GM18520 (cell line): ENCODE measurements around the gene OTUD7B.

Experiments used
- ATAC-seq: cut with Tn5 transposase; IDR thresholded peaks from one replicate; pipeline ENCODE4 v1.9.1; 2021; ENCODE audit not compliant: unreplicated experiment

OTUD7B gene

GRCh38 chr1:150003801-150004200, 6.7 kb downstream of the OTUD7B start:
- no peak for ATAC-seq

- ATAC-seq, result no peak
Observed at GRCh38 chr1:150002217-150002616, 8.3 kb downstream of the OTUD7B start.

DNA sequence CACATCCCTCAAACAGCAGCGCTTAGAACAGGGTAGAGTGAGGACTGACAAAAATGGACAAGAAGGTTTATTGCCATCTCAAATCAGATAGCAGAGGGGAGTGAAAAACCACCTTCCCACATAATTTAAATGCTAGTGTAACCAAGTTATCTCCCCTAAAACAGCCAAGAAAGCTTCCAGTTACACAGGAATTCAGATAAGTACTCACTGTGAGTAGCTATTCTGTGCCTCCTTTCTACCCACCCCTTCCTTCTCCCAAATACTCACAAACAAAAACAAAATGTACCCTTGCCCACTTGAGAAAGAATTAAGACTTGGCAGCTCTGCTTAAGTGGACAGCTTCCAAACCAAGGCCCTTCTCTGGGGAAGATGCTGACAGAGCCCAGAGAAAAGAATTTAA, 9.1 kb downstream of the OTUD7B start:
- no peak for ATAC-seq

- no peak for ATAC-seq
Observed at GRCh38 chr1:149997585-149998262, 12.8 kb downstream of the OTUD7B start.

- ATAC-seq, result no peak
Observed at GRCh38 chr1:149995927-149996326, 14.6 kb downstream of the OTUD7B start.

DNA sequence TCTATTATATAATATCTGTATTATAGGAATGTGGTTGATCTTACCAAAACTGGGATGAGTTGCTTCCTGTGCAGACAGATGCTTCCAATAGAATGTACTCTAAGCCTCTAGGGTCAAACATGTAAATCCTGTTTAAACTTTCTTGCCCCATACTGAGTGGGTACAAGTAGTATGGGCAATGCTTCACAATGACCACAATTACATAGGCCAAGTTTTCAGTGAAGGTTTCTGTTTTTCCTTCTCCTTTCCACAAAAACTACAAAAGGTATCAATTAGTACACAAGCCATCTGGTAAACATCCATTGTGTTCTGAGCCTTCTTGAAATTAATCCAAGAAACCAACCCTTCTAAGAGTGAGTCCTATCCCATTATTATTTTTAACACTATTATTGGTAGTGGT, 16.8 kb downstream of the OTUD7B start:
- ATAC-seq, result no peak

GRCh38 chr1:149993181-149993580, 17.3 kb downstream of the OTUD7B start:
- ATAC-seq, result no peak

DNA sequence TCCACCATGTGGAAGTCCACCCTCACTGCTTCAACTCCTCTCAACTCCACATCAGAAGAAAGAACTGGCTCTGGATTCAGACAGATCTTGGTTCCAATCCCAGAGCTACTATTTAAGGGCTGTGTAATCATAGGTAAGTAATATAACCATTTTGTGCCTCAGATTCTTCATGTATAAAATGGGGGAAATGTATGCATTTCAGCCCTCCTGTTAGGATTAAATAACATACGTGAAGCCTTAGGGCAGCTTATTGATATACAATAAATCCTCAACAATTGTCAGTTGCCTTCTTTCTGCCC, 23.3 kb downstream of the OTUD7B start:
- no peak for ATAC-seq

- no peak for ATAC-seq
Observed at GRCh38 chr1:149986486-149987296, 23.8 kb downstream of the OTUD7B start.

GRCh38 chr1:149979972-149980540, 30.5 kb downstream of the OTUD7B start:
- no peak for ATAC-seq

DNA sequence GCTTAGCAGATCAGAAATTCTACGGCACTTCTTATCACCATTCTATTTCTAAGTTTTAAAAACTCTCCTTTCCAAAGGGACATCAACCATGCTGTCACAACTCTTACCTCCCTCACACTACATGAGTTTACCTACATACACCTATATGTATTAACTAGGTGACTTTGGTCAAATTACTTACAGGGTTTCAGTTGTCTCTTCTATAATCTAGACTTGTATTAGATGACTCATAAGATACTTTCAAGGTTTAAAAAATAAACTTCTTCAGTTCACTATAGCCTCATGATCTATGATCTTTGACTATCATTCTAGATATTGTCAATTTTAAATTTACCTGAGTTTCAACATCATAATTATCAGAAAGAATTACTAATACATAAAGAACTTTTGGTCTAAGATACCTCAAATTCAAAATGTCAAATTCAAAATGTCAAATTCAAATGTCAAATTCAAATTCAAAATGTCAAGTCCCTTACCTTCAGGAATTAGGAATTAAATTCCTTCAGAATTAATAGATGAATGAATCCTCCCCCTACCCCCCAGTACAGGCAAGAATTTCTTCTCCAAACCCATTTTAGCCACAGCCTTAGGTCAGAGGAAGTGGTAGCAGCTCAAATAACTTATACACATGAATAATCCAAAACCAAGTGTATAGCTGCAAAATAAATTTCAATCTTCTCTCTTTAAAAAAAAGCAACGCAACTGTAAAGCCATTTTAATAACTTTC, 31.1 kb downstream of the OTUD7B start:
- ATAC-seq, result peak; percentile 40

DNA sequence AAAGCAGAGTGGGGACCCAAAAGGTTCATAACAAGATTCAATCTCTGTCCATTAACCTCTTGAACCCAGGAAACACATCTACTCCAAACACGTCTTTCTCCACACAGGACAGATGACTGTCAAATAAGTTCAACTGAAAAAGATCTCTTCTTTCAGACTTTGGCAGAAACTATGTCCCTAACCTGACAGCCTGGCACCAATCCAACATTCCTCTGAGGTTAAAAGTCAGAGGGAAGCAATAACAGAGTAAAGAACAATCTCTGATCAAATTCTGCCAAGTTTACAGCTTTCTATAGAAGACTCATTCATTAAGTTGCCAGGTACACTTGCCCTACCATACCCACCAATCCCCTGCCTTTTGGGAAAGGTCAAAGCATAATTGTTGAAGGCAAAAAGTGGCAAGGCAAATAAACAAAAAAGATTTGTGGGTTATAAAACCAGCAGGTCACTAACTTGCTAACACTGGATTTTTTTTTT, 31.9 kb downstream of the OTUD7B start:
- no peak for ATAC-seq

DNA sequence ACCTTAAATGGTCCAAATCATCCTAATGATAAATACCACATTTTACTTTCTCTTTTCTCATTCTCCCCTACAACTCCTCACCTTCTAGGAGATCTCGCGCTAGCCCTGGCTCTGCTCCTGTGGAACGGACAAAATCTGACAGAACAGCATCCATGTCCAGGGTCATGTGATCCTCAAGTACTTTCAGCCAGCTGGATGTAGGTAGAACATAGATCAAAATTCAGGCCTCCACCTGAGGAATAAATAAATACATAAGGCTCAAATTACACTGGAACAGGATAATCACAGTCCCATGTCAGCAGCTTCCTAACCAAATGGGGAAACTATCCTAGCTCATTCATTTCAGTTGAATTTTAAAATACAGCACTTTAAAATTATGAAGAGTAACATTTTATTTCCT, 33.2 kb downstream of the OTUD7B start:
- no peak for ATAC-seq

DNA sequence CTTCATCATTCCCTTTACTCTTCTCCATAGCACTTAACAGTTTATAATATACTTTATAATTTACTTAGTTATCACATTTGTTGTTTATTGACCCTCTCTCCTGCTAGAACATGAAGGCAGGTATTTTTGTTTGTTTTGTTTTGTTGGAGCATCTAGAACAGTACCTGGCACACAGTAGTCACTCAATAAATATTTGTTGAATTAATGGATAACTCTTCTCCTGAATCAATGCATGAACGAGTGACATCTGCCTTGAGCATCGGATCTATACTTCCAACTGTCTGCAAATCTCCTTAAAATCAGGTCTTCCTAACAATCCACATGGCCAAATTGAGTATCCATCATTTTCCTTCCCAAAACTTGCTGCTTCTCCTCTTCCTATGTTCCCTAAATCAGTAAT, 38.0 kb downstream of the OTUD7B start:
- no peak for ATAC-seq

DNA sequence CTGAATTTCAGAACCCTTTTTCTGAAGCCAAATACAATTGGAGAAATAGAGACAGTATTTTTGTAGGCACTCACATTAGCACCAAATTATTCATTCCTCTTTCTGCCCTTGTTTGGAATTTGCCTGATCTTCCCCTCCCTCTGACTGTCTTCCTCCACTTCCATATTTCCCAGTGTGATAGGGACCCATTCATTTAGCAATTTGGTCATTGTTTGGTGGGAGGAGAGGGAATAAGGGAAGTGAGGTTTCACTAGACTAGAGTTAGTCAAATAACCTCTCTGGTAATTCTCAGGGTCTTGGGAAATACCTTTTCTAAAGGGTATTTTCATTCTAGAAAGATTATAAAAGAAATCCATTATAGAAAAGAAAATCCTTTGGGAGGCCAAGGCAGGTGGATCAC, 42.9 kb downstream of the OTUD7B start:
- ATAC-seq, result no peak

DNA sequence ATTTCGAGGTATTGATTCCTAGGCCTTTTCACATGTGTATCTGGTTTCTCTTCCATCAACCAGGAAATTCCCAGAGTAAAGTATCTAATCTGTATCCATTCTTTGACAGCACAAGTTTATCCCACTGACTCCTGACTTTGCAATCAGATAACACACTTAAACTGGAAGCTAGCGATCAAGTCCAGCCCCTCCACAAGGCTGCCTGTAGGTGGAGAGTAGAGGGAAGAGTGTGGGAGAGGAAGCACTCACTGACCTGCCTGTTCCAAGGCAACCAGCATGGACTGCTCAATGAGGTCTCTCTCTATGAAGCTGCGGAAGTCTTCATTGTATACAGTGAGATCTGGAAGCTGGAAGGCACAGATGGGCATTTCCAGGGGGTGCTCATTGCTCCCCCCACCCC, 43.5 kb downstream of the OTUD7B start:
- no peak for ATAC-seq

DNA sequence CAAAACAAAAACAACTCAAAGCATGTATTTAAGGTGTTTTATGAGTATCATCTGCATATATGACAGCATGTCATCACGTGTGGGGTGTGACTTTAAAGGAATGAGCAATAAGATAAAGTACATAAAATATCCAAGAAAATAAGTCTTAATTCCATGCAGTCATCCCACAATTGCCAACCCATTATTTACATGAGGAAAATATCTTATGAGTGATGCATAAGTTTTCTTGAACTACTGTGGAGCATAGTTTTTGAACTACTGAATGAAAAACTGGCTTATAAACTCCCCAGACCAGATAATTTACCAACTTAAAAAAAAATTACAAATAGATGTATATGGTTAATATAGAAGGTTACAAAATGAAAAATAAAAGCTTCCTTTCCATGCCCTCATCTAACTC, 44.1 kb downstream of the OTUD7B start:
- ATAC-seq, result no peak

DNA sequence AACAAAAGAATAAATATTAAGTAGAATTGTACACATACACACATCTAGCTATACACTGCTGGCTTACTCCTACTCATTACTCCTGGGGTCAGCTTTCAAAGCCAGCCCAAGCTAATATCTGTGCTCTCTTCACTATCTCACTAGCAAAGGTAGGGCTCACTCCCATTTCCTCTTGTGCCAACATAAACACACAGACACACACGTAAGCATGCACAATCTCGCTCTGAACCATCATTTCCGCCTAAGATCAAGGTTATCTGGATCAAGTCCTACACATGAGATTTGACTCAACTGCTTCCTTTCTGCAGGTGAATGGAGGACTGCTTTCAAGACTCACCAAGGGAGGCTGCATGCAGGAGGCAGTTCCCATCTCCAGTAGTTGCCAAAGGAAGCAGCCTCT, 45.1 kb downstream of the OTUD7B start:
- ATAC-seq, result no peak

- no peak for ATAC-seq
Observed at GRCh38 chr1:149963358-149963757, 47.2 kb downstream of the OTUD7B start.

- ATAC-seq, result no peak
Observed at GRCh38 chr1:149962736-149963135, 47.8 kb downstream of the OTUD7B start.

- ATAC-seq, result no peak
Observed at GRCh38 chr1:149962039-149962647, 48.4 kb downstream of the OTUD7B start.
